MM.1S (cell line): Measurements from ENCODE around the gene DHPS.

Experiments
- EZH2 ChIP-seq: fragments of 300-600 bp; sonication (generic); optimal IDR thresholded peaks from 2 replicates; pipeline ENCODE3; 2017; ENCODE audit warnings: low read depth, mild to moderate bottlenecking, antibody characterized with exemption, low read length, mixed read lengths
- EZH2phosphoT487 ChIP-seq: fragments of 300-600 bp; sonication (generic); IDR thresholded peaks from 2 replicates; pipeline ENCODE4 v1.6.1; 2018; ENCODE audit warnings: antibody characterized with exemption, low read length
- TF ChIP-seq, protein P1 (sequence below): fragments of 300-600 bp; sonication (generic); IDR thresholded peaks from 2 replicates; pipeline ENCODE4 v1.5.1; 2016; ENCODE audit warnings: antibody characterized with exemption, low read length, mixed read lengths

- TF ChIP-seq EZH2 = no peak
- TF ChIP-seq, protein P1, sequence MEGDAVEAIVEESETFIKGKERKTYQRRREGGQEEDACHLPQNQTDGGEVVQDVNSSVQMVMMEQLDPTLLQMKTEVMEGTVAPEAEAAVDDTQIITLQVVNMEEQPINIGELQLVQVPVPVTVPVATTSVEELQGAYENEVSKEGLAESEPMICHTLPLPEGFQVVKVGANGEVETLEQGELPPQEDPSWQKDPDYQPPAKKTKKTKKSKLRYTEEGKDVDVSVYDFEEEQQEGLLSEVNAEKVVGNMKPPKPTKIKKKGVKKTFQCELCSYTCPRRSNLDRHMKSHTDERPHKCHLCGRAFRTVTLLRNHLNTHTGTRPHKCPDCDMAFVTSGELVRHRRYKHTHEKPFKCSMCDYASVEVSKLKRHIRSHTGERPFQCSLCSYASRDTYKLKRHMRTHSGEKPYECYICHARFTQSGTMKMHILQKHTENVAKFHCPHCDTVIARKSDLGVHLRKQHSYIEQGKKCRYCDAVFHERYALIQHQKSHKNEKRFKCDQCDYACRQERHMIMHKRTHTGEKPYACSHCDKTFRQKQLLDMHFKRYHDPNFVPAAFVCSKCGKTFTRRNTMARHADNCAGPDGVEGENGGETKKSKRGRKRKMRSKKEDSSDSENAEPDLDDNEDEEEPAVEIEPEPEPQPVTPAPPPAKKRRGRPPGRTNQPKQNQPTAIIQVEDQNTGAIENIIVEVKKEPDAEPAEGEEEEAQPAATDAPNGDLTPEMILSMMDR = no peak
- no peak for TF ChIP-seq EZH2phosphoT487
These were observed 6.0 kb upstream of the DHPS start, which contains the start of gene GNG14 for GRCh38 chr19:12687496-12688196.
